ENCODE measurements around the gene OR8K3.

OR8K3 gene

DNA sequence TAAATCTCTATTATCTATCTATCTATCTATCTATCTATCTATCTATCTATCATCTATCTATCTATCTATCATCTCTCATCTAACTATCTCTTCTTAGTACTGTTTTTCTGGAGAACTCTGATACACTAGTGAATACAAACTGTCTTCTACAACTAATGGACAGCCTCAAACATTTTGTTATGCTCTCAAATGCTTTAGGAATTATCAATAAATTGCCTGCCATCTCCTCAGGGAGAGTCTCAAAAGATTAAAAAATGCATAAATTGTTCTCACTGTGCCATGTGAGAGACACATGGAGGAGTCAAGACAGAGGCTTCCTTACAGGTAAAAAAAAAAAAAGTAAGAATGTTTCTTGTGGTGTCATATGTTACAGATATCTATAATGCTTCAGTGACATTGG, at the start of gene OR8K3:
Gene OR8K3 (plus strand): TSS at position 301 of the 400 bp plus-strand sequence. CDS start 3,163 bp downstream, outside the sequence.
- no peak within 1 kb of the TSS for H3K4me3 Mint-ChIP-seq

DNA sequence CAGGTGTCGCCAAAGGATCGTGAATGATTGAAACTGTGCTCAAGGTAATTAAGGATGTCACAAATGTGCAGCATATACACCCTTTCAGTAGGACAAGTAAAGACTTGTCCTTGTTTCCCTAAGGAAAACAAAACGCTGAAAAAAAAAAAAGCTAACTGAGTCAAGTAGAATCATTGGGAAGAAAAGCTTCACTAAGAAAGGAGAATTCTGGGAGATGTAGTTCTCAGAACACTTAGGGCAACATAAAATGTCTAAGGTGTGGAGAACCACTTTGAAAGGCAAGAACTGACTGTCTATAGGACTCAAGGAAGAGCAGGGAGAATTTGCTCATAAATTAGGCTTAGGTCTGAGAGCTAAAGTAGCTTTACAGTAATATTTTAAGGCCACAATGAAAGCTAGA, 43.9 kb upstream of the OR8K3 start:
- no peaks in the 10 kb centered on the region for H3K4me1 Mint-ChIP-seq (ENCODE audit: low read depth)
- H3K36me3 Mint-ChIP-seq (ENCODE audit: low read depth), result no peaks in the 10 kb centered on the region
- no peak overlapping the region for H3K27ac Mint-ChIP-seq
- no peak overlapping the region for H3K4me3 Mint-ChIP-seq
- H3K27me3 Mint-ChIP-seq, result no peaks in the 10 kb centered on the region
- peaks cover 47% of the 10 kb centered on the region for H3K9me3 Mint-ChIP-seq
- intact Hi-C loops (cut with micrococcal nuclease), result no loop called here

More for the DNA sequence above, at the start of gene OR8K3:
- H3K27ac Mint-ChIP-seq, result no peak within 1 kb of the TSS
- no peaks in the 10 kb centered on the region for H3K36me3 Mint-ChIP-seq (ENCODE audit: low read depth)
- intact Hi-C loops (cut with micrococcal nuclease), result no loop called here
- H3K4me1 Mint-ChIP-seq (ENCODE audit: low read depth), result no peaks in the 10 kb centered on the region
- H3K27me3 Mint-ChIP-seq, result no peaks in the 10 kb centered on the region
- H3K9me3 Mint-ChIP-seq, result peaks cover 17% of the 10 kb centered on the region

DNA sequence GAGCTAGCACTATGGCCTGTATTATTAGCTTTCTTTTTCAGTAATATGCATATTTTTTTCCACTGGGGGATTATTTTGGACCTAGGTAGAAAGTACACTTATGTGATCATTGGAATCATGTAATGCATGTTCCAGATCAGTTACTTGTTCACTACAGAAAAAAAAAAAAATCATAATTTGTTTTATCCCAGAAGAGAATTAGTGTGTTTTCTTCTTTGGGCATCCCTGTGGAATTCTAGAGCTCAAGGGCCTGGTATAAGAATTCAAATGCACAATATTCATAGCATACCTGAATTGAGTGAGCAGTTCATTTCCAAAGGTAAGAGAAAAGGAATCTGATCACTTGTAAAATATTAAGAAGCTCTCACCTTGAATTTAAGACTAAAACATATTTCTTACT, 41.1 kb upstream of the OR8K3 start, which contains the start of gene OR5T1:
Gene OR5T1 (plus strand): TSS at position 301 of the 400 bp plus-strand sequence. CDS start 1,485 bp downstream, outside the sequence.
- no peaks in the 10 kb centered on the region for H3K27me3 Mint-ChIP-seq
- peaks cover 36% of the 10 kb centered on the region for H3K9me3 Mint-ChIP-seq
- no peaks in the 10 kb centered on the region for H3K36me3 Mint-ChIP-seq (ENCODE audit: low read depth)
- intact Hi-C loops (cut with micrococcal nuclease), result no loop called here
- H3K4me1 Mint-ChIP-seq (ENCODE audit: low read depth), result no peaks in the 10 kb centered on the region
- H3K4me3 Mint-ChIP-seq, result no peak within 1 kb of the TSS
- no peak within 1 kb of the TSS for H3K27ac Mint-ChIP-seq

DNA sequence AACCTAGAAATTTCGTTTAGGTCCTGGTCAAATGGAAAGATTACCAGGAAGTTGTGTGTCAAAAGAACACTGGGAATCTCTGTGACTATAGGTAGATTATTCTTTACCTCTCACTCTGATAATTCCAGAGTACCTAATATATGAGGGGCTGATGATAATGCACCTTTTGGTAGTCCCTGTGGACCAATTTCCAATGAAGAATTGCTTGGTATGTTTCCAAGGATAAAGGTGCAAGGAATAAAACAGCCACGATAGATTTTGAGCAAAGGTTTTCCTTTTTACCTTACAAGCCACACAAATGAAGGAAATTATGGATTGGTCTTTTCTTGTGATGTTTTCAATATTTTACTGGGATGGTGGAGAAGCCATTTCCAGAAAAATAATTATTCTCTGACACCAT, 22.8 kb upstream of the OR8K3 start, which contains the start of gene OR8H1:
Gene OR8H1 (minus strand): TSS at position 101 of the 400 bp plus-strand sequence. CDS start 1,192 bp downstream, outside the sequence.
- H3K27me3 Mint-ChIP-seq, result no peaks in the 10 kb centered on the region
- no peak within 1 kb of the TSS for H3K27ac Mint-ChIP-seq
- peaks cover 16% of the 10 kb centered on the region for H3K9me3 Mint-ChIP-seq
- no peaks in the 10 kb centered on the region for H3K4me1 Mint-ChIP-seq (ENCODE audit: low read depth)
- no peak within 1 kb of the TSS for H3K4me3 Mint-ChIP-seq
- no peaks in the 10 kb centered on the region for H3K36me3 Mint-ChIP-seq (ENCODE audit: low read depth)
- intact Hi-C loops (cut with micrococcal nuclease), result no loop called here

DNA sequence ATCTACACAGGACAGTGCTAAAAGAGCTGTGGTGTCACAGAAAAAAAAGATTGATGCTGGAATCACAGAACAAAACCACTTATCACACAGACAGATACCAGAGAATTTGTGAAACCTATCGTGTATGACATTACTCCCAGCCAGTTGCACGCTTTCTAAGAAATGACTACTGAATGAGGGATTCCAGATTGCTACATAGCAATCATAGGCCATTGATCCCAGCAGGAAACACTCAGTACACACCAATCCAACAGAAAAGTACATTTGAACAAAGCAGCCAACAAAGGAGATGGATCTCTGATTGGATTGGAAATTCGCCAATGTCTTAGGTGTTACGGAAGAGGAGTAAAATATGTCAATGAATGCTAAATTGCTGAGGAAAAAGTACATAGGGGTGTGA, 18.0 kb upstream of the OR8K3 start:
- no peaks in the 10 kb centered on the region for H3K4me1 Mint-ChIP-seq (ENCODE audit: low read depth)
- peaks cover 9% of the 10 kb centered on the region for H3K9me3 Mint-ChIP-seq
- no peaks in the 10 kb centered on the region for H3K27me3 Mint-ChIP-seq
- intact Hi-C loops (cut with micrococcal nuclease), result no loop called here
- H3K27ac Mint-ChIP-seq, result no peak overlapping the region
- no peaks in the 10 kb centered on the region for H3K36me3 Mint-ChIP-seq (ENCODE audit: low read depth)
- H3K4me3 Mint-ChIP-seq, result no peak overlapping the region

DNA sequence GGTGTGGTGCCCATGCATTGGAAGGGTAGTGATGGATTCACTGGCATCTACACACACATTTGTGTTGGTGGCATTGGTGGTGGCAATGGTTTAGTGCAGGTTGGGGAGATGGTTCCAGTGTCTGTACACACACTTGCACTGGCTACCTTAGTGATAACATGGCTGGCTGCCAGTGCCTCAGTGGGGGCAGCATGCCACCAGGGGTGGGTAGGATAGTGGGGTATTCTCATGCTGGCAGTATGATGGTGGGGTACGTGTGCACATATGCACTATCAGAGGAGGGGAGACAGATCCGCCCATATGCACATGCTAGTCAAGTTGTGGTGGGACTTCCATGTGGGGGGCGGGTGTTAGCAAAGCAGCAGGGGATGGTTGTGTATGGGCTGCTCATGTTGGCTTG, 7.1 kb upstream of the OR8K3 start:
- no peaks in the 10 kb centered on the region for H3K36me3 Mint-ChIP-seq (ENCODE audit: low read depth)
- H3K4me1 Mint-ChIP-seq (ENCODE audit: low read depth), result no peaks in the 10 kb centered on the region
- H3K27me3 Mint-ChIP-seq, result no peaks in the 10 kb centered on the region
- intact Hi-C loops (cut with micrococcal nuclease), result no loop called here
- H3K27ac Mint-ChIP-seq, result no peak overlapping the region
- peaks cover 81% of the 10 kb centered on the region for H3K9me3 Mint-ChIP-seq
- no peak overlapping the region for H3K4me3 Mint-ChIP-seq

DNA sequence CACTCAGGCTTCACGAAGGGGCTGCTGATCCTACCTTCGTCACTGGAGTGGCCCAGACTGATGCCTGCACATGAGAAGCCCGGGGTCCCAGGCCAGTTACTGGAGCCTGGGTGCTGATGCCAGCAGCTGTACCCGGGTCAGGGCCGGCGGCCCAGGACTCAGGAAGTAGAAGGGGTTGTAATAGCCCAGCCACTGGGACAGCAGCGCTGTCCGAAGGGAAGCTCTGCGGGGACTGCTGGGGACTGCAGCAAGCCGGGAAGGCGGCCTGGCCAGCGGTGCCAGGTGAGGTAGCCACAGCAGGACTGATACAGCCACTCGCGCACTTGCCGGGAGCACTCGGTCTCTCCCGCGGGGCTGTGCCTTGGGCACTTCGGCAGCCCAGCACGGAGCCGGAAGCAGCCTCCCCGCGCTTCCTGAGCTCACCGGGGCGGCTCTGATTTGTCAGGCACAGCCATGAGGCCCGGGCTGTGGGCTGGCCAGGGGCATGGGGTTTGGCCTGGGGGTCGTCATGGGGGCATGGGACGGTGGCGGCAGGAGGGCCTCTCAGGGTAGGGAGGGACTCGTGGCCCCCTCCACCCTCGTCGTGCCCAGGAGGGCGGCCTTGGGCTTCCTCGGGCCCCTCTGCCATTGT, 17.0 kb downstream of the OR8K3 start:
- no peaks in the 10 kb centered on the region for H3K4me1 Mint-ChIP-seq (ENCODE audit: low read depth)
- H3K9me3 Mint-ChIP-seq, result peaks cover 24% of the 10 kb centered on the region
- no peak overlapping the region for H3K27ac Mint-ChIP-seq
- H3K27me3 Mint-ChIP-seq, result no peaks in the 10 kb centered on the region
- no peak overlapping the region for H3K4me3 Mint-ChIP-seq
- no peaks in the 10 kb centered on the region for H3K36me3 Mint-ChIP-seq (ENCODE audit: low read depth)
- intact Hi-C loops (cut with micrococcal nuclease), result no loop called here

DNA sequence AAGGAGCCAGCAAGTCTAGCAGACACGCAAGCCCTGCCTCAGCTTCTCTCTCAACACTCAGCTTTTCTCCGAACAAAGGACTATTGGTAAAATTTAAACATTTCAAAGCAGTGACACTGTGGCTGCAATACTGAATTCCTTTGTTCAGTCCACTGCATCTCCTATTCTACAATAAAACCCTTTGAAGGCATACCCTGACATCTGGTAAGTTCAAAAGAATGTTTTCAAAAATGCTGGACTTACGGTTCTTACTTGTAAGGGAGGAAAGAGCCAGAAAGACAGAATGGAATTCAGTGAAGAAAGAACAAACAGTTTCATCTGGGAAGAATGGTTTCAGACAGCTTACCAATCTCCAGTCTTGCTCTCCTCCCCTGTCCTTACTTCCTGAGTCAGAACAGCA, 18.2 kb downstream of the OR8K3 start:
- H3K4me3 Mint-ChIP-seq, result no peak overlapping the region
- no peaks in the 10 kb centered on the region for H3K27me3 Mint-ChIP-seq
- no peaks in the 10 kb centered on the region for H3K36me3 Mint-ChIP-seq (ENCODE audit: low read depth)
- no peaks in the 10 kb centered on the region for H3K4me1 Mint-ChIP-seq (ENCODE audit: low read depth)
- H3K9me3 Mint-ChIP-seq, result peaks cover 30% of the 10 kb centered on the region
- intact Hi-C loops (cut with micrococcal nuclease), result no loop called here
- H3K27ac Mint-ChIP-seq, result no peak overlapping the region

DNA sequence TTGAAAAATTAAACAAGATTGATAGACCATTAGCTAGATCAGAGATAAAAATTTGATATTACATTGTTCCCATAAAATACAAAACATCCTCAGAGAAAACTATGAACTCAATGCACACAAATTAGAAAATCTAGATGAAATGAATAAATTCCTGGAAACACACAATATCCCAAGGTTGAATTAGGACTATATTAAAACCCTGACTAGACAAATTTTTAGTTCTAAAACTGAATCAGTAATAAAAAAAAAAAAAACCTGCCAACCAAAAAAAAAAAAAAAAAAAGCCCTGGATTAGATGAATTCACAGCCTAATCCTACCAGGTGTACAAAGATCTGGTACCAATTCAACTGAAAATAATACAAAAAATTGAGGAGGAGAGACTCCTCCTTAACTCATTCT, 25.3 kb downstream of the OR8K3 start:
- Mint-ChIP-seq H3K4me3 (no peak overlapping the region), H3K9me3 (peaks cover 57% of the 10 kb centered on the region), H3K4me1 (ENCODE audit: low read depth) (no peaks in the 10 kb centered on the region), H3K27ac (no peak overlapping the region), H3K27me3 (no peaks in the 10 kb centered on the region), H3K36me3 (ENCODE audit: low read depth) (no peaks in the 10 kb centered on the region)
- intact Hi-C loops (cut with micrococcal nuclease), result no loop called here

DNA sequence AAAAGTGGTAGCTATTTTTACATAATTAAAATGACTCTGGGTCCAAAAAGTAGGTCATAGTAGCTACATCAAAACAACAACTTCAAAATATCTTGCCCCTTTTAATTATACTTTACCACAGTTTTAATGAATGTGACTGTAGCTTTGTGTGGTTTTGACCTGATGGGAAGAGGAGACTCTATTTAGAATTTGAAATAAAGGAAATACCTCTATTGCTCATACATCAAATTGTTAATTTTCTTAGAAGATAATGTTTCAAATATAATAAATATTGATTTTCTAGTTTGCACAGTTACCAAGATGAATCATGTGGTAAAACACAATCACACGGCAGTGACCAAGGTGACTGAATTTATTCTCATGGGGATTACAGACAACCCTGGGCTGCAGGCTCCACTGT, 30.8 kb downstream of the OR8K3 start, which contains the start of gene OR8K1:
Gene OR8K1 (plus strand): TSS at position 301 of the 400 bp plus-strand sequence. CDS start 0 bp downstream, at position 301.
- Mint-ChIP-seq H3K27me3 (no peaks in the 10 kb centered on the region), H3K4me3 (no peak within 1 kb of the TSS), H3K27ac (no peak within 1 kb of the TSS), H3K4me1 (ENCODE audit: low read depth) (no peaks in the 10 kb centered on the region), H3K36me3 (ENCODE audit: low read depth) (no peaks in the 10 kb centered on the region), H3K9me3 (peaks cover 22% of the 10 kb centered on the region)
- intact Hi-C loops (cut with micrococcal nuclease), result no loop called here

DNA sequence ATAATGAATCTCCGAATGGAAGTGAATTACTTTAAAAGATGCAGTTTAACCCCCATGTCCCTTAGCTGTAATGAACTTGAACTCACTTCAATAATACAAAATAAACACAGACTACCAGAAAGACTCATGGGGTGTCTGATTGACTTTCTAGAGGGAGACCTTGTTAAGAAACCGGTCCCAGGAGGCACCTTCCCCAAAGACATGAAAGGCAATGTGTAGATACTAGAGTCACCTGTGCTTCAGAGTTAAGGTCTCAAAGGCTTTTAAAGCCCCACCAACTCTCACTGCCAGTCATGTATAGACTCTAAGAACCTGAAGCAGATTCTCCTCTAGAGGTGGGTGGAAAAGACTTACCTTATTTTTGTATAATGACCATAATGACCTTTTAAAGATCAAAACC, 39.0 kb downstream of the OR8K3 start, which contains the start of gene OR8J1:
Gene OR8J1 (plus strand): TSS at position 301 of the 400 bp plus-strand sequence. CDS start 5,956 bp downstream, outside the sequence.
- no peaks in the 10 kb centered on the region for H3K27me3 Mint-ChIP-seq
- H3K9me3 Mint-ChIP-seq, result no peaks in the 10 kb centered on the region
- no peaks in the 10 kb centered on the region for H3K4me1 Mint-ChIP-seq (ENCODE audit: low read depth)
- no peak within 1 kb of the TSS for H3K27ac Mint-ChIP-seq
- no peaks in the 10 kb centered on the region for H3K36me3 Mint-ChIP-seq (ENCODE audit: low read depth)
- no peak within 1 kb of the TSS for H3K4me3 Mint-ChIP-seq
- intact Hi-C loops (cut with micrococcal nuclease), result no loop called here
